A673 (cell line): ENCODE results near the gene SFSWAP. TPM values are rescaled to one million over a fixed set of nuclear protein-coding genes. Genes with fewer than 3 reads are reported as not detected.

Experiments used
- BruUV-seq: library from RNA; stranded (reverse); fragments of 400-500 nt; replicated peaks from 2 replicates; lab custom pipeline; 2021; lab: Mats Ljungman, UMichigan
- CTCF ChIA-PET: fragments of 300-600 bp; sonication (Branson Sonifier 250); formaldehyde crosslinking; loops from one replicate; lab custom pipeline; 2022; ENCODE audit warnings: antibody characterized with exemption; lab: Charles Lee
- POLR2A ChIA-PET: fragments of 300-600 bp; sonication (Branson Sonifier 250); formaldehyde crosslinking; loops from one replicate; lab custom pipeline; 2022; ENCODE audit warnings: antibody characterized with exemption; ENCODE audit not compliant: low non-redundant PET; lab: Charles Lee
- DNase-seq: peaks from one replicate; pipeline ENCODE4 v3.0.0-alpha.2; 2015; ENCODE audit warnings: low spot score
- H3K27ac ChIP-seq: fragments of 200-600 bp; sonication (generic); 2 replicates; pipeline ENCODE4 v1.5.1; 2016; ENCODE audit warnings: mixed run types, low read depth, mild to moderate bottlenecking, mixed read lengths, antibody characterized with exemption, low read length; ENCODE audit not compliant: poor library complexity, severe bottlenecking
- H3K27me3 ChIP-seq: fragments of 200-600 bp; sonication (generic); replicated peaks from 2 replicates; pipeline ENCODE4 v1.6.1; 2017; ENCODE audit warnings: mixed run types, low read depth, mild to moderate bottlenecking, mixed read lengths, antibody characterized with exemption, low read length; ENCODE audit not compliant: insufficient read depth, poor library complexity
- H3K36me3 ChIP-seq: fragments of 200-600 bp; sonication (generic); 2 replicates; pipeline ENCODE4 v1.6.1; 2016; ENCODE audit warnings: mixed run types, mild to moderate bottlenecking, mixed read lengths, antibody characterized with exemption, low read length; ENCODE audit not compliant: insufficient read depth, poor library complexity, severe bottlenecking
- H3K4me1 ChIP-seq: fragments of 200-600 bp; sonication (generic); 2 replicates; pipeline ENCODE4 v1.6.1; 2017; ENCODE audit warnings: mixed run types, mild to moderate bottlenecking, mixed read lengths, antibody characterized with exemption, low read length; ENCODE audit not compliant: insufficient read depth, poor library complexity, severe bottlenecking
- H3K4me3 ChIP-seq: fragments of 200-600 bp; sonication (generic); 2 replicates; pipeline ENCODE4 v1.5.1; 2016; ENCODE audit warnings: low read depth, mixed run types, mild to moderate bottlenecking, mixed read lengths, low read length; ENCODE audit not compliant: poor library complexity, severe bottlenecking
- H3K9me3 ChIP-seq: fragments of 200-600 bp; sonication (generic); 2 replicates; pipeline ENCODE4 v1.6.1; 2016; ENCODE audit warnings: mixed run types, low read depth, mild to moderate bottlenecking, mixed read lengths, antibody characterized with exemption, low read length; ENCODE audit not compliant: poor library complexity, severe bottlenecking
- CTCF ChIP-seq: fragments of 300-800, 200-600 bp; sonication (generic); conservative IDR thresholded peaks from 2 replicates; pipeline ENCODE4 v1.5.1; 2017; ENCODE audit warnings: low read depth, mild to moderate bottlenecking, antibody characterized with exemption, low read length, moderate library complexity, mixed read lengths
- EZH2 ChIP-seq: fragments of 200-600 bp; sonication (generic); IDR thresholded peaks from 2 replicates; pipeline ENCODE4 v1.6.1; 2017; ENCODE audit warnings: borderline replicate concordance, low read depth, mild to moderate bottlenecking, mixed read lengths, antibody characterized with exemption, low read length; ENCODE audit not compliant: poor library complexity, severe bottlenecking
- intact Hi-C: fragments of 100-400 bp; cut with micrococcal nuclease; formaldehyde crosslinking; loops from one replicate; pipeline ENCODE4 v1.10.0; 2022; ENCODE audit not compliant: unreplicated experiment
- total RNA-seq: library from RNA; stranded (reverse); gene quantifications from 2 replicates; pipeline ENCODE4 v1.2.3, GENCODE V29; 2021

Gene SFSWAP
- total RNA-seq, 1 experiment from 2014 or later = 66.4 TPM

- H3K36me3 ChIP-seq = peaks cover 43% of the 10 kb centered on the region
- POLR2A ChIA-PET = no interaction called here
- CTCF ChIA-PET = no interaction called here
Measured at GRCh38 chr12:131745706-131746105, 34.8 kb downstream of the SFSWAP start.

GRCh38 chr12:131747276-131748177 is 36.6 kb downstream of the SFSWAP start:
- Histone ChIP-seq H3K4me1 (no peaks in the 10 kb centered on the region), H3K27me3 (no peaks in the 10 kb centered on the region), H3K9me3 (peaks cover 7% of the 10 kb centered on the region), H3K36me3 (peaks cover 36% of the 10 kb centered on the region), H3K4me3 (no peak overlapping the region), H3K27ac (no peak overlapping the region)
- TF ChIP-seq CTCF (no peak), EZH2 (no peak)
- ChIA-PET POLR2A (no interaction called here), CTCF (no interaction called here)
- intact Hi-C loops = no loop called here
- no TSS peak for BruUV-seq
- DNase-seq = no peak

More at GRCh38 chr12:131745706-131746105, 34.8 kb downstream of the SFSWAP start:
- H3K4me3 ChIP-seq = no peak overlapping the region
- BruUV-seq = no TSS peak
- no peaks in the 10 kb centered on the region for H3K4me1 ChIP-seq
- H3K9me3 ChIP-seq = peaks cover 7% of the 10 kb centered on the region
- intact Hi-C loops = no loop called here
- no peaks in the 10 kb centered on the region for H3K27me3 ChIP-seq
- TF ChIP-seq CTCF (no peak), EZH2 (no peak)
- no peak for DNase-seq
- H3K27ac ChIP-seq = no peak overlapping the region

GRCh38 chr12:131749618-131750315 is 38.9 kb downstream of the SFSWAP start:
- no peak for DNase-seq
- no TSS peak for BruUV-seq
- Histone ChIP-seq H3K4me3 (no peak overlapping the region), H3K27me3 (no peaks in the 10 kb centered on the region), H3K9me3 (no peaks in the 10 kb centered on the region), H3K36me3 (peaks cover 35% of the 10 kb centered on the region), H3K27ac (no peak overlapping the region), H3K4me1 (no peaks in the 10 kb centered on the region)
- CTCF ChIA-PET = no interaction called here
- TF ChIP-seq EZH2 = no peak
- no peak for TF ChIP-seq CTCF
- POLR2A ChIA-PET = no interaction called here
- intact Hi-C loops = no loop called here
